HCT116 (cell line): ENCODE data around the gene GLCE. TPM values are rescaled to one million over a fixed set of nuclear protein-coding genes. Genes with fewer than 3 reads are reported as not detected.

Experiments used
- ATAC-seq: fragments of 200-7000 bp; cut with Tn5 transposase; 2 replicates; pipeline ENCODE4 v1.9.1; 2020; ENCODE audit warnings: mild to moderate bottlenecking, moderate library complexity
- BruUV-seq: library from RNA; stranded (reverse); fragments of 400-500 nt; replicated peaks from 2 replicates; lab custom pipeline; 2021; lab: Mats Ljungman, UMichigan
- CTCF ChIA-PET: fragments of 300-600 bp; sonication (Branson Sonifier 250); formaldehyde crosslinking; loops from one replicate; lab custom pipeline; 2021; ENCODE audit warnings: antibody characterized with exemption; lab: Charles Lee
- POLR2A ChIA-PET: fragments of 300-600, 350-600 bp; sonication (Branson Sonifier 250); formaldehyde crosslinking; loops from one replicate; lab custom pipeline; 2021; ENCODE audit warnings: antibody characterized with exemption; lab: Charles Lee
- RAD21 ChIA-PET, 2 experiments: fragments of 300-600 bp; sonication (Branson Sonifier 250); formaldehyde crosslinking; loops; one replicate each; lab custom pipeline; 2023; ENCODE audit warnings: low total read pairs in 2 of 2; ENCODE audit not compliant: uncharacterized antibody in 2 of 2, unreplicated experiment in 2 of 2, low non-redundant PET in 1 of 2; lab: Charles Lee
- DNase-seq: peaks from one replicate; pipeline ENCODE4 v3.0.0-alpha.2; 2010; ENCODE audit warnings: low read depth, low spot score
- H2AFZ ChIP-seq: fragments of 200-600 bp; shearing (Covaris generic), sonication (generic); 2 replicates; pipeline ENCODE4 v1.6.1; 2017; ENCODE audit warnings: low read depth, mixed run types, mixed read lengths, antibody characterized with exemption, low read length; ENCODE audit not compliant: poor library complexity, severe bottlenecking
- H3K27ac ChIP-seq: 2 replicates; pipeline ENCODE4 v1.5.1; 2012; ENCODE audit warnings: low read depth, low read length
- H3K27me3 ChIP-seq: fragments of 200-600 bp; sonication (generic); 2 replicates; pipeline ENCODE4 v1.6.1; 2016; ENCODE audit warnings: mixed run types, low read length, mixed read lengths; ENCODE audit not compliant: insufficient read depth
- H3K36me3 ChIP-seq, 2 experiments: fragments of 200-500 bp in 1 of 2; fragments of 200-600 bp in 1 of 2; sonication (Bioruptor generic) in 1 of 2; sonication (generic) in 1 of 2; 2 replicates each; pipeline versions ENCODE4 v1.5.1 to v1.6.1; 2014 to 2016; ENCODE audit warnings: low read length in 2 of 2, inconsistent platforms in 1 of 2, mixed read lengths in 1 of 2, mixed run types in 1 of 2; ENCODE audit not compliant: insufficient read depth in 2 of 2, control insufficient read depth in 1 of 2
- H3K4me1 ChIP-seq, 2 experiments: fragments of 200-600 bp in 1 of 2; sonication (generic) in 1 of 2; 2 replicates each; pipeline versions ENCODE4 v1.5.1 to v1.6.1; 2012 to 2017; ENCODE audit warnings: low read length in 2 of 2, inconsistent platforms in 1 of 2, mild to moderate bottlenecking in 1 of 2, mixed read lengths in 1 of 2, mixed run types in 1 of 2, moderate library complexity in 1 of 2; ENCODE audit not compliant: insufficient read depth in 2 of 2, control insufficient read depth in 1 of 2
- H3K4me2 ChIP-seq: fragments of 200-600 bp; sonication (generic); 2 replicates; pipeline ENCODE4 v1.6.1; 2017; ENCODE audit warnings: mixed run types, low read length, mixed read lengths
- H3K4me3 ChIP-seq, 2 experiments: fragments of 200-600 bp in 1 of 2; sonication (generic) in 1 of 2; replicated peaks in 1 of 2; 2 replicates each; pipeline ENCODE4 v1.5.1; 2011 to 2016; ENCODE audit warnings: low read length in 2 of 2, control low read depth in 1 of 2, low read depth in 1 of 2, mild to moderate bottlenecking in 1 of 2, mixed read lengths in 1 of 2, mixed run types in 1 of 2
- H3K79me2 ChIP-seq: fragments of 200-600 bp; sonication (generic); 2 replicates; pipeline ENCODE4 v1.6.1; 2017; ENCODE audit warnings: mild to moderate bottlenecking, mixed run types, low read length, moderate library complexity, mixed read lengths; ENCODE audit not compliant: insufficient read depth
- H3K9ac ChIP-seq: fragments of 200-600 bp; sonication (generic); 2 replicates; pipeline ENCODE4 v1.6.1; 2016; ENCODE audit warnings: low read length, mixed read lengths
- H3K9me2 ChIP-seq: fragments of 200-600 bp; sonication (generic), shearing (Covaris generic); 2 replicates; pipeline ENCODE4 v1.6.1; 2017; ENCODE audit warnings: mixed run types, mild to moderate bottlenecking, moderate library complexity; ENCODE audit not compliant: insufficient read depth
- H3K9me3 ChIP-seq, 2 experiments: fragments of 200-500 bp in 1 of 2; fragments of 200-600 bp in 1 of 2; sonication (Bioruptor generic) in 1 of 2; sonication (generic) in 1 of 2; 2 replicates each; pipeline ENCODE4 v1.6.1; 2014 to 2017; ENCODE audit warnings: low read length in 2 of 2, mixed read lengths in 2 of 2, inconsistent platforms in 1 of 2, low read depth in 1 of 2, mild to moderate bottlenecking in 1 of 2, mixed run types in 1 of 2, moderate library complexity in 1 of 2; ENCODE audit not compliant: control insufficient read depth in 1 of 2, insufficient read depth in 1 of 2
- H4K20me1 ChIP-seq: fragments of 200-600 bp; sonication (generic), shearing (Covaris generic); 2 replicates; pipeline ENCODE4 v1.6.1; 2017; ENCODE audit warnings: mixed run types, mild to moderate bottlenecking, moderate library complexity; ENCODE audit not compliant: insufficient read depth
- EZH2 ChIP-seq: fragments of 200-600 bp; sonication (generic); IDR thresholded peaks from 2 replicates; pipeline ENCODE4 v1.6.1; 2017; ENCODE audit warnings: antibody characterized with exemption, mixed run types
- FOSL1 ChIP-seq: IDR thresholded peaks from 2 replicates; pipeline ENCODE4 v1.6.1; 2012; ENCODE audit warnings: low read depth
- REST ChIP-seq: IDR thresholded peaks from 2 replicates; pipeline ENCODE4 v1.6.1; 2012; ENCODE audit warnings: low read depth
- SP1 ChIP-seq: IDR thresholded peaks from 2 replicates; pipeline ENCODE4 v1.6.1; 2012; ENCODE audit warnings: low read depth
- YY1 ChIP-seq: IDR thresholded peaks from 2 replicates; pipeline ENCODE4 v1.6.1; 2011; ENCODE audit warnings: low read length, low read depth, moderate library complexity, mild to moderate bottlenecking; ENCODE audit not compliant: insufficient replicate concordance; ENCODE audit errors: extremely low read depth
- ZFX ChIP-seq: fragments of 450-650 bp; IDR thresholded peaks from 2 replicates; pipeline ENCODE4 v1.6.1; 2017
- intact Hi-C: fragments of 100-400 bp; cut with micrococcal nuclease; formaldehyde crosslinking; loops from 2 replicates; pipeline ENCODE4 v1.10.0; 2022
- total RNA-seq: library from RNA; stranded (reverse); gene quantifications from one replicate; pipeline ENCODE4 v1.2.1, GENCODE V29; 2021; ENCODE audit not compliant: unreplicated experiment
- TF ChIP-seq, protein P1 (sequence below): IDR thresholded peaks from 2 replicates; pipeline ENCODE4 v1.6.1; 2012

GLCE gene
- total RNA-seq, 1 experiment from 2014 or later = 22.2 TPM

GRCh38 chr15:69298354-69298696 lies 137.9 kb downstream of the GLCE start:
- peak overlapping the region; percentile 20 to 72 for H3K4me3 ChIP-seq
- no peaks in the 10 kb centered on the region for H3K9me2 ChIP-seq
- H4K20me1 ChIP-seq = no peaks in the 10 kb centered on the region
- intact Hi-C loops = loop anchor here (5.0 kb wide), 1 partner anchor 94 kb away; no protein-coding TSS in a partner anchor
- BruUV-seq = no TSS peak
- ChIA-PET RAD21 (no interaction called here), POLR2A (no interaction called here)
- no peaks in the 10 kb centered on the region for H3K9me3 ChIP-seq
- no peak overlapping the region; the same call in 1 of the 2 replicates for H3K27ac ChIP-seq
- peaks cover 17 to 35% of the 10 kb centered on the region in 2 experiments; a peak in 3 of 4 replicates for H3K4me1 ChIP-seq
- 0 out of 2 replicates have a peak, but pooled peaks cover 5% of the 10 kb centered on the region for H3K79me2 ChIP-seq
- peak overlapping the region; percentile 96 for H2AFZ ChIP-seq
- TF ChIP-seq, protein P1, sequence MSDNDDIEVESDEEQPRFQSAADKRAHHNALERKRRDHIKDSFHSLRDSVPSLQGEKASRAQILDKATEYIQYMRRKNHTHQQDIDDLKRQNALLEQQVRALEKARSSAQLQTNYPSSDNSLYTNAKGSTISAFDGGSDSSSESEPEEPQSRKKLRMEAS = no peak
- TF ChIP-seq SP1 (no peak), YY1 (no peak), EZH2 (no peak), REST (no peak), FOSL1 (no peak), ZFX (no peak)
- TF ChIP-seq, all 23 proteins: peak for 0
- Histone ChIP-seq H3K9ac (peak overlapping the region; percentile 70), H3K4me2 (peak overlapping the region; percentile 92), H3K27me3 (no peaks in the 10 kb centered on the region), H3K36me3 (no peaks in the 10 kb centered on the region)
- CTCF ChIA-PET = no interaction called here
- ATAC-seq (no peak), DNase-seq (no peak)
